SHP77 treated with DMSO at 0.1 percent for 48 hours (cell line): ENCODE data around the gene LDLRAD2.
"Not testable (repeated sequence)": the region's sequence is repeated elsewhere in the genome, so short reads cannot be mapped to it uniquely, and the experiment has no call there.

ENCODE experiments used
- DNase-seq: peaks from one replicate; lab custom pipeline; 2025; lab: John Stamatoyannopoulos, UW

LDLRAD2 gene

GRCh38 chr1:21811875-21812305 is at the start of gene LDLRAD2:
Gene LDLRAD2 (plus strand): TSS chr1:21812265. CDS start chr1:21812452, 187 bp downstream.
- no peak for DNase-seq

GRCh38 chr1:21763236-21763635 is 48.8 kb upstream of the LDLRAD2 start:
- no peak for DNase-seq

GRCh38 chr1:21763694-21764419 is 48.2 kb upstream of the LDLRAD2 start:
- no peak for DNase-seq

- no peak for DNase-seq
Observed at GRCh38 chr1:21764615-21765423, 47.2 kb upstream of the LDLRAD2 start.

GRCh38 chr1:21766210-21766609 is 45.9 kb upstream of the LDLRAD2 start:
- DNase-seq: no peak

GRCh38 chr1:21767106-21767505 is 45.0 kb upstream of the LDLRAD2 start:
- not testable (repeated sequence) for DNase-seq

- no peak for DNase-seq
Observed at GRCh38 chr1:21770201-21770600, 41.9 kb upstream of the LDLRAD2 start.

- not testable (repeated sequence) for DNase-seq
Observed at GRCh38 chr1:21770602-21771001, 41.5 kb upstream of the LDLRAD2 start.

GRCh38 chr1:21771672-21772071 is 40.4 kb upstream of the LDLRAD2 start:
- DNase-seq: not testable (repeated sequence)

GRCh38 chr1:21773585-21773984 is 38.5 kb upstream of the LDLRAD2 start:
- no peak for DNase-seq

GRCh38 chr1:21774835-21775549 is 37.1 kb upstream of the LDLRAD2 start:
- DNase-seq: no peak

GRCh38 chr1:21775550-21775914 is 36.5 kb upstream of the LDLRAD2 start:
- no peak for DNase-seq

- DNase-seq: no peak
Observed at GRCh38 chr1:21775985-21776562, 36.0 kb upstream of the LDLRAD2 start.

GRCh38 chr1:21776925-21777324 is 35.1 kb upstream of the LDLRAD2 start:
- DNase-seq: not testable (repeated sequence)

- no peak for DNase-seq
Observed at GRCh38 chr1:21778405-21778727, 33.7 kb upstream of the LDLRAD2 start.

GRCh38 chr1:21779613-21780521 is 32.2 kb upstream of the LDLRAD2 start:
- DNase-seq: no peak

- no peak for DNase-seq
Observed at GRCh38 chr1:21781815-21782348, 30.2 kb upstream of the LDLRAD2 start.

GRCh38 chr1:21782349-21782867 is 29.7 kb upstream of the LDLRAD2 start:
- DNase-seq: peak; percentile 37

- peak; percentile 90 for DNase-seq
Observed at GRCh38 chr1:21782868-21783678, 29.0 kb upstream of the LDLRAD2 start, which contains the start of gene USP48. Gene USP48 (minus strand): TSS chr1:21783149. CDS start chr1:21782957, 192 bp downstream.
